ENCODE results near the gene MRPL16. TPM values are rescaled to one million over a fixed set of nuclear protein-coding genes. Genes with fewer than 3 reads are reported as not detected.

MRPL16 gene
- total RNA-seq, 1 donor from 2014 or later = 36.4 TPM

DNA sequence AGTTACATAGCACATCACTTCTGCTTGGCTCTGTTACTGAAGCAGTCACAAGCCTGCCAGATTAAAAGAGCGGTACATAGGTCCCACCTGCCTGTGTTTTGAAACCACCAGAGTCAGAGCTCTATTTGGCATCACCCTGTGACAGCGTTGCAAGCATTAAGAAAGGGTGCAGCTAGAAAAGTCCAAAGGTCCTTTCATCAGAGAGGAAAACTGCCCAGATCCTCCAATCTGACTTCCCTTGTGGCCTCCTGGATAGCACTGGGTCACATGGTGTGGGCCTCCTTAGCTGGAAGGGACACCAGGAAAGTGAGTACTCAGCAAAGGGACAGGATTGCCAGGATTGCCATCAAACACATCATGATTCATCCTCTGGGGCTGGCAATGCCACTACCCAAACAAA lies 32.5 kb downstream of the MRPL16 start:
- Mint-ChIP-seq H3K27ac (ENCODE audit: unreplicated experiment) (no peak overlapping the region), H3K4me3 (ENCODE audit: unreplicated experiment) (no peak overlapping the region), H3K4me1 (ENCODE audit: low read depth, unreplicated experiment) (peaks cover 8% of the 10 kb centered on the region), H3K9me3 (ENCODE audit: unreplicated experiment) (no peaks in the 10 kb centered on the region), H3K36me3 (ENCODE audit: unreplicated experiment) (no peaks in the 10 kb centered on the region), H3K27me3 (ENCODE audit: unreplicated experiment) (no peaks in the 10 kb centered on the region)
- DNase-seq = no peak
- TF ChIP-seq, protein P1, sequence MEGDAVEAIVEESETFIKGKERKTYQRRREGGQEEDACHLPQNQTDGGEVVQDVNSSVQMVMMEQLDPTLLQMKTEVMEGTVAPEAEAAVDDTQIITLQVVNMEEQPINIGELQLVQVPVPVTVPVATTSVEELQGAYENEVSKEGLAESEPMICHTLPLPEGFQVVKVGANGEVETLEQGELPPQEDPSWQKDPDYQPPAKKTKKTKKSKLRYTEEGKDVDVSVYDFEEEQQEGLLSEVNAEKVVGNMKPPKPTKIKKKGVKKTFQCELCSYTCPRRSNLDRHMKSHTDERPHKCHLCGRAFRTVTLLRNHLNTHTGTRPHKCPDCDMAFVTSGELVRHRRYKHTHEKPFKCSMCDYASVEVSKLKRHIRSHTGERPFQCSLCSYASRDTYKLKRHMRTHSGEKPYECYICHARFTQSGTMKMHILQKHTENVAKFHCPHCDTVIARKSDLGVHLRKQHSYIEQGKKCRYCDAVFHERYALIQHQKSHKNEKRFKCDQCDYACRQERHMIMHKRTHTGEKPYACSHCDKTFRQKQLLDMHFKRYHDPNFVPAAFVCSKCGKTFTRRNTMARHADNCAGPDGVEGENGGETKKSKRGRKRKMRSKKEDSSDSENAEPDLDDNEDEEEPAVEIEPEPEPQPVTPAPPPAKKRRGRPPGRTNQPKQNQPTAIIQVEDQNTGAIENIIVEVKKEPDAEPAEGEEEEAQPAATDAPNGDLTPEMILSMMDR (IDR thresholded peaks at IDR 0.05; ENCODE audit: partially characterized antibody, unreplicated experiment) = no peak

DNA sequence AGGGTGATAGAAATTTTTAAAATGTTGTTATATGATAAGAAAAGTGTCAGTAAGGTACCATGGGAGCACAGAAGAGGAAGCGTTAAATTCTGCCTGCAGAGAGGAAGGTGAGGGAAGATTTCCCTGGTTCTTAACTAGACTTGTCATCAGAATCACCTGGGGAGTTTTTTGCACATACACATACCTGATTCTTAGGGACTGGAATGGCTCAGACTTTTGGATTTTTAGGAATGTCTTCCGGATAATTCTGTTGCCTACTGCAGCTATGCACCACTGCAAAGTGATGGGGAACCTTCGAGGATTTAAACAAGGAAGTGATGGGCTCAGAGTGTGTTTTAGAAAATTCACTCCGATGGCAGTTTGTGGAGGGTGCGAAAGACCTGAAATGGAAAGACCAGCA lies 33.5 kb downstream of the MRPL16 start:
- Mint-ChIP-seq H3K27ac (ENCODE audit: unreplicated experiment) (no peak overlapping the region), H3K4me1 (ENCODE audit: low read depth, unreplicated experiment) (peaks cover 8% of the 10 kb centered on the region), H3K36me3 (ENCODE audit: unreplicated experiment) (no peaks in the 10 kb centered on the region), H3K4me3 (ENCODE audit: unreplicated experiment) (no peak overlapping the region), H3K9me3 (ENCODE audit: unreplicated experiment) (no peaks in the 10 kb centered on the region), H3K27me3 (ENCODE audit: unreplicated experiment) (no peaks in the 10 kb centered on the region)
- no peak for DNase-seq
- TF ChIP-seq, protein P1 (IDR thresholded peaks at IDR 0.05; ENCODE audit: partially characterized antibody, unreplicated experiment) = no peak

DNA sequence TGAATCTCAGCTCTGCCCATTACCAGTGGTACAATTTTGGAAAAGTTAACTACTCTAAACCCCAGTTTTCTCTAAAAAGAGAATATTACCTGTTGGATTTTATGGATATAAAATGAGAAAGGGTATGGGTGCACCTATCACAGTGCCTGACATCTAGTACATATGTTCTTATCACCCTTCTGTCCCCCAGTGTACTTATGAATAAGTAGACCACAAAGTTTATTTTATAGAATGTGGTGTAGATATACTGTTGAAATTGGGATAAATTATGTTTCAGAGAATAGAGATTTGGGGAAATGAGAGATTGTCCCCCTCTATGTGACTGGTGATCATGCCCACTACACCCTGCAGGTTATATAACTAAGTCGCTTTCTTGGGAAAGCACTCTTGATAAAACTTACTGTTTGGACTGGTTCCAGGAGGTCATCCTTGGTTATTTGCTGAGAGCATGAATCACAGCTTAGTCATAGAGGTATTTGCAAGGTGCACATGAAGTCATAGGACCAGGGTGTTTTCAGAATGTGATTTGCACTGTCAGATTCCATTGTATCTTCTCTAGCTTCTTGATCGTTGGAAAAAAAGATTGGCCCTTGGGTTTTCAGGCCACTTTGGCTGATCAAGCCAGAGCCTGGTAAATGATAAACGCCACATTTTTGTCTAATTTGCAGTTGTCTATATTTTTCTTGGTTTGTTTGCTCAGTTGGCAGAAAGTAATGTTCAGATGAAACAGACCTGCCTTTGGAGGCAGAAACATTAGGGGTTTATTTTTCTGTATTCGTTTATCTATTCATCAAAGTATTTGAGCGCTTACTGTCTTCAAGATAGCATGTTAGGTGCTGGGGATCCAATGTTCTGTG lies 34.1 kb downstream of the MRPL16 start:
- Mint-ChIP-seq H3K4me3 (ENCODE audit: unreplicated experiment) (no peak overlapping the region), H3K9me3 (ENCODE audit: unreplicated experiment) (no peaks in the 10 kb centered on the region), H3K27me3 (ENCODE audit: unreplicated experiment) (no peaks in the 10 kb centered on the region), H3K4me1 (ENCODE audit: low read depth, unreplicated experiment) (peaks cover 8% of the 10 kb centered on the region), H3K36me3 (ENCODE audit: unreplicated experiment) (no peaks in the 10 kb centered on the region), H3K27ac (ENCODE audit: unreplicated experiment) (no peak overlapping the region)
- TF ChIP-seq, protein P1 (IDR thresholded peaks at IDR 0.05; ENCODE audit: partially characterized antibody, unreplicated experiment) = no peak
- DNase-seq = no peak

DNA sequence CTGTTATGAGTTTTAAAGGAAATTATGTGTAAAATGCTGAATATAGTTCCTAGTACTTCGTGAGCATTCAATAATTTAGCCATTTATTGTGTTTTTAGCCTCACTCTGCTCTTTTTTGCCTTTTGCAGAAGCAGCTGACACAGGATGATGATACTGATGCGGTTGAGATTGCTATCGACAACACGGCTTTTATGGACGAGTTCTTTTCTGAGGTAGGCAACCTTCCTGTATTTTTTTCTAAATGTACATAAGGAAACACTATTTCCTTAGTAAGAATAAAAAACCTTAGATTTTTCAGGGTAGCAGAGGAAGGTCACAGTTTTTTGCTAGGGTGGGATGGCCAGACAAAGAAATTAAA lies 37.5 kb downstream of the MRPL16 start:
- no peak for DNase-seq
- TF ChIP-seq, protein P1 (IDR thresholded peaks at IDR 0.05; ENCODE audit: partially characterized antibody, unreplicated experiment) = no peak
- peaks cover 1% of the 10 kb centered on the region for H3K9me3 Mint-ChIP-seq (ENCODE audit: unreplicated experiment)
- no peaks in the 10 kb centered on the region for H3K27me3 Mint-ChIP-seq (ENCODE audit: unreplicated experiment)
- H3K27ac Mint-ChIP-seq (ENCODE audit: unreplicated experiment) = no peak overlapping the region
- H3K4me3 Mint-ChIP-seq (ENCODE audit: unreplicated experiment) = no peak overlapping the region
- H3K36me3 Mint-ChIP-seq (ENCODE audit: unreplicated experiment) = no peaks in the 10 kb centered on the region
- peaks cover 7% of the 10 kb centered on the region for H3K4me1 Mint-ChIP-seq (ENCODE audit: low read depth, unreplicated experiment)

DNA sequence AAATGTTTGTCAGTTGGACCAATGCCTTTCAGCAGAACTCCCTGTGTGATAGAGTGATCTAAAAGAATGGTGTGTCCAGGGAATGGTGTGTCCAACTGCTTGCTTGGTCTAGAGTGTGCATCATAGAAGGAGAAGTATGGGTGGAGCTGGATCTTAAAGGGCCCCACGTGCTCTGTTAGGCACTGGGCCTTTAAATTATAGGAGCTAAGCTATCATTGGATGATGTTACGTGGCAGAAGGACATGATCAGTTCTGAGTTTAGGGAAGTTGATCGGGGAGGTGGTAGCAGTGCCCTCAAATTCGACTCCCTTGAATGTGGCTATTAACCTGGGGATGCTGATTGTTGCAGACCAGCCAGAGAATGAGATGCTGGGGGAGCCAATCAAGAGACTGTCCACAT lies 39.0 kb downstream of the MRPL16 start:
- Mint-ChIP-seq H3K4me3 (ENCODE audit: unreplicated experiment) (no peak overlapping the region), H3K27ac (ENCODE audit: unreplicated experiment) (no peak overlapping the region)

More for the DNA sequence above, 39.0 kb downstream of the MRPL16 start:
- Mint-ChIP-seq H3K4me1 (ENCODE audit: low read depth, unreplicated experiment) (peaks cover 12% of the 10 kb centered on the region), H3K9me3 (ENCODE audit: unreplicated experiment) (peaks cover 1% of the 10 kb centered on the region), H3K27me3 (ENCODE audit: unreplicated experiment) (no peaks in the 10 kb centered on the region), H3K36me3 (ENCODE audit: unreplicated experiment) (no peaks in the 10 kb centered on the region)
- no peak for DNase-seq
- TF ChIP-seq, protein P1 (IDR thresholded peaks at IDR 0.05; ENCODE audit: partially characterized antibody, unreplicated experiment) = no peak
